GM06990 (cell line): ENCODE measurements around the gene DTNA.

Experiments used
- DNase-seq: peaks from one replicate; pipeline ENCODE4 v3.0.0-alpha.2; 2011; ENCODE audit not compliant: insufficient read length; ENCODE audit errors: extremely low read depth
- H3K27me3 ChIP-seq: replicated peaks from 2 replicates; pipeline ENCODE4 v1.6.0; 2011; ENCODE audit warnings: low read length; ENCODE audit not compliant: control insufficient read depth, insufficient read depth
- H3K36me3 ChIP-seq: 2 replicates; pipeline ENCODE4 v1.5.1; 2011; ENCODE audit warnings: low read length; ENCODE audit not compliant: control insufficient read depth, insufficient read depth
- H3K4me3 ChIP-seq: replicated peaks from 2 replicates; pipeline ENCODE4 v1.5.1; 2011; ENCODE audit warnings: low read depth, mild to moderate bottlenecking, control low read depth, low read length
- TF ChIP-seq, protein P1 (sequence below): IDR thresholded peaks from 2 replicates; pipeline ENCODE4 v1.5.1; 2011; ENCODE audit warnings: low read length, control low read depth, mild to moderate bottlenecking, inconsistent platforms; ENCODE audit not compliant: insufficient read depth, poor library complexity, severe bottlenecking

DTNA gene

GRCh38 chr18:34840256-34840826 lies 130.2 kb downstream of the DTNA start:
- Histone ChIP-seq H3K36me3 (no peaks in the 10 kb centered on the region), H3K4me3 (no peak overlapping the region), H3K27me3 (no peaks in the 10 kb centered on the region)
- TF ChIP-seq, protein P1, sequence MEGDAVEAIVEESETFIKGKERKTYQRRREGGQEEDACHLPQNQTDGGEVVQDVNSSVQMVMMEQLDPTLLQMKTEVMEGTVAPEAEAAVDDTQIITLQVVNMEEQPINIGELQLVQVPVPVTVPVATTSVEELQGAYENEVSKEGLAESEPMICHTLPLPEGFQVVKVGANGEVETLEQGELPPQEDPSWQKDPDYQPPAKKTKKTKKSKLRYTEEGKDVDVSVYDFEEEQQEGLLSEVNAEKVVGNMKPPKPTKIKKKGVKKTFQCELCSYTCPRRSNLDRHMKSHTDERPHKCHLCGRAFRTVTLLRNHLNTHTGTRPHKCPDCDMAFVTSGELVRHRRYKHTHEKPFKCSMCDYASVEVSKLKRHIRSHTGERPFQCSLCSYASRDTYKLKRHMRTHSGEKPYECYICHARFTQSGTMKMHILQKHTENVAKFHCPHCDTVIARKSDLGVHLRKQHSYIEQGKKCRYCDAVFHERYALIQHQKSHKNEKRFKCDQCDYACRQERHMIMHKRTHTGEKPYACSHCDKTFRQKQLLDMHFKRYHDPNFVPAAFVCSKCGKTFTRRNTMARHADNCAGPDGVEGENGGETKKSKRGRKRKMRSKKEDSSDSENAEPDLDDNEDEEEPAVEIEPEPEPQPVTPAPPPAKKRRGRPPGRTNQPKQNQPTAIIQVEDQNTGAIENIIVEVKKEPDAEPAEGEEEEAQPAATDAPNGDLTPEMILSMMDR = no peak
- no peak for DNase-seq

DNA sequence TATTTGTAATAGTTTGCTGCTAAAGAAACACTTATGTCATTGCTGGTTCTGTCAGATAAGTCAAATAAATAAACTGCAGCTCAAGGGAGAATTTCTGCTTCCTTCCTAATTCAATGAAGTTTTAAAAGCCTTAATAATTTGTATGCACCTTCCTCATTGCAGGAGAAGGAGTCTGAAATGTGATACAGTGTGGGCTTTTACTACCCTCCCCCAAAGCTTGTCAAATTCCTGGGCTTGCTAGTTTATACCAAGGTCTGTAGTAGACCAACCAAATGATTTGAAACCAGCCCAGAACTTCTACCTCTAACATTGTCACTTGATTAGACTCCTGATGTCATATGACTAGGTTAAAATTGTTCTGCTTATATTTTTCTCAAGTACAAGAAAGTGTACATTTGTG lies 131.8 kb downstream of the DTNA start:
- H3K36me3 ChIP-seq = no peaks in the 10 kb centered on the region
- no peak overlapping the region for H3K4me3 ChIP-seq
- no peaks in the 10 kb centered on the region for H3K27me3 ChIP-seq
- TF ChIP-seq, protein P1 = no peak
- no peak for DNase-seq

DNA sequence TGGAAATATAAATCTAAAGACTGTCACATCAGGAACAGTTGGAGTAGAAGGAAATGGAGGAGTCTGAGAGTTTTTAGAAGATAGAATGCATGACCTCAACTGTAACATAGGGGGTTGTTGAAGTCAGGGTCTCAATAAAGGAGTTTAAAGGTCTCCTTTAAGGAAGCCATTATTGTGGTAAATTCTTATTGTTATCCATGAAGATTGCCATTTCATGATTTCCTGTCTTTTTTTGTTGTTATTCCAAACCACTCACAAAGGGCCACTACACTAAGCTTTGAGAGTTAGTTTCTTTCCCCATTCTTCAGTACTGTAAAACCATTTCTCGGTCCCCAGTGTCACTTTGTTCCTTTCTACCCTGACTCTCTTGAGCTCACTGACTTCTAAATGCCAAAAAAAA lies 134.0 kb downstream of the DTNA start:
- TF ChIP-seq, protein P1 = no peak
- no peak overlapping the region for H3K4me3 ChIP-seq
- DNase-seq = no peak
- no peaks in the 10 kb centered on the region for H3K27me3 ChIP-seq
- H3K36me3 ChIP-seq = no peaks in the 10 kb centered on the region

DNA sequence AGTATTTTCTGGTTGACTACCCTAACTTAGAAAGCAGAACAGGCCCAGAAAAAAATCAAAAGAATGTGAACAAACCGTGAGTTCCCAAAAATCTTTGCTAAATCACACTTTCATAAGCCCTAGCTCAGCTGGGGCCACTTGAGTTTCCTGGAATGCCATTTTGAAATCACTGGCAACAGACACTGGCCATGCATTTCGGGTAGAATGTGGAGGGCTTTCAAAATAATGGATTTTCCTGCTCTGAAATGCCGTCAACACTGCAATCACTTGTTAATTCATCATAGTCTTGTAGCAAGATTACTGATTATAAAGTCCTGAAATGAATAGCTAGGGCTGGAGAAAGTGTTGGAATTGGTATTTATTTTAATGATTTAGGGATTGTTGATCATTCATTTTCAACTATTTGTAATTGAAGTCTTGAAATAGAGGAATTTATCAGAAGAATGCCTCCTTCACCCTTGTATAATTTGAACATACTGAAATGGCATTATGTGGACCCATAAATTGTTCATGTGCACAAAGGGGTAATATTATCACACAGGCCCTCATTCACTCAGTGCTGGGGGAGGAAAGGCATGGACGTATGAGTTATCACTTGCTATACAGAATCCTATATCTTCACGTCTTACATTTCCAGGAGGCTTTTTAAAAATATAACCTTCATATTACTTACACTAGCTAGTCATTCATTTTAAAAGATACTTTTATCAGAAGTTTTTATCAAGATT lies 134.8 kb downstream of the DTNA start:
- TF ChIP-seq, protein P1 = no peak
- no peaks in the 10 kb centered on the region for H3K36me3 ChIP-seq
- no peak for DNase-seq
- no peaks in the 10 kb centered on the region for H3K27me3 ChIP-seq
- H3K4me3 ChIP-seq = no peak overlapping the region

DNA sequence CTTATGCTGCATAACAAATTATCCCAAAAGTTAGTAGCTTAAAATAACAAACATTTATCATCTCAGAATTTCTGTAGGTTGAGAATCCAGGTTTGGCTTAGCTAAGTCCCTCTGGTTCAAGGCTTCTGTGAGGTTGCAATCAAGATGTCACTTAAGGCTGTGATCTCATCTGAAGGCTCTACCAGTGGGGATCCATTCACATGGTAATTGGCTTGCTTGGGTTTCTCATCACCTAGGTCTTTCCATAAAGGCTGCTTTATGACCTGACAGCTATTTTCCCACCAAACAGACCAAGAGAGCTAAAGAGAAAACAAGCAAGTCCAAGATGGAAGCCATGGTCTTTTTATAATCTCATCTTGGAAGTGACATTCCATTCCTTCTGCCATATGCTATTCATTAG lies 137.3 kb downstream of the DTNA start:
- TF ChIP-seq, protein P1 = no peak
- H3K36me3 ChIP-seq = no peaks in the 10 kb centered on the region
- H3K4me3 ChIP-seq = no peak overlapping the region
- H3K27me3 ChIP-seq = no peaks in the 10 kb centered on the region
- no peak for DNase-seq
